ENCODE data around the gene ROGDI.

ROGDI gene, protein sequence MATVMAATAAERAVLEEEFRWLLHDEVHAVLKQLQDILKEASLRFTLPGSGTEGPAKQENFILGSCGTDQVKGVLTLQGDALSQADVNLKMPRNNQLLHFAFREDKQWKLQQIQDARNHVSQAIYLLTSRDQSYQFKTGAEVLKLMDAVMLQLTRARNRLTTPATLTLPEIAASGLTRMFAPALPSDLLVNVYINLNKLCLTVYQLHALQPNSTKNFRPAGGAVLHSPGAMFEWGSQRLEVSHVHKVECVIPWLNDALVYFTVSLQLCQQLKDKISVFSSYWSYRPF

DNA sequence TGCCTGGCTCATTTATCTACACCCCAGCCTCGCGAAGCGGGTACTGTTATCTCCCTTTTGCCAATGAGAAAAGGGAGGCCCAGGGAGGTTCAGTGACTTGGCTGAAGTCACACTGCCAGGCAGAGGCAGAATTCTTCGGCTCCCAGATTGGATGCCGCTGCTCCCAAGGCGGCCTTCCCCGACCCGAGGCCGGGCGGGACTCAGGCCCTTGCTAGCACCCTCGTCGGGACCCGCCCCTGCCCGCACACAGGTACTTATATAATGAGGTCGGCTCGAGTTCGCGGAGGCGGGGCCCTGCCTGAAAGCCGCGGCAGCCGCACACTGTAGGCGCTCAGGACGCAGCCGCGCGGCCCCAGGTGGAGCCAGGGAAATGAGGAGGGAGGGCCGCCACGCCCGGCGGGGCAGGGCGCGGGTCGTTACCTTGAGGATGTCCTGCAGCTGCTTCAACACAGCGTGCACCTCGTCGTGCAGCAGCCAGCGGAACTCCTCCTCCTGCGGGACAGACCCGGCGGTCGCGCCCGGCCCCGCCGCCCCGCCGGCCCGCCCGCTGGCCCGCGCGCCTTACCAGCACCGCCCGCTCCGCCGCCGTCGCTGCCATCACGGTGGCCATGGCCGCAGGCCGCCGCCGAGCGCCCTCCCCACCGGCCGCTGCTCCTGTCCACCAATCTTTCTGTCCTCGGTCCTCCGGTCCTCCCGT is at the start of gene ROGDI:
TSS of gene ROGDI (minus strand) at position 672 of the 697 bp plus-strand sequence. CDS start at position 610, 62 bp downstream.
- no peaks in the 10 kb centered on the region for H3K9me3 ChIP-seq (replicated peaks; ENCODE audit: insufficient read depth, low read length)
- TF ChIP-seq EZH2phosphoT487 (IDR thresholded peaks at IDR 0.05; ENCODE audit: low read length) (no peak), EZH2 (optimal IDR thresholded peaks at IDR 0.05; ENCODE audit: low read depth, low read length) (no peak)
- TF ChIP-seq, protein P1, sequence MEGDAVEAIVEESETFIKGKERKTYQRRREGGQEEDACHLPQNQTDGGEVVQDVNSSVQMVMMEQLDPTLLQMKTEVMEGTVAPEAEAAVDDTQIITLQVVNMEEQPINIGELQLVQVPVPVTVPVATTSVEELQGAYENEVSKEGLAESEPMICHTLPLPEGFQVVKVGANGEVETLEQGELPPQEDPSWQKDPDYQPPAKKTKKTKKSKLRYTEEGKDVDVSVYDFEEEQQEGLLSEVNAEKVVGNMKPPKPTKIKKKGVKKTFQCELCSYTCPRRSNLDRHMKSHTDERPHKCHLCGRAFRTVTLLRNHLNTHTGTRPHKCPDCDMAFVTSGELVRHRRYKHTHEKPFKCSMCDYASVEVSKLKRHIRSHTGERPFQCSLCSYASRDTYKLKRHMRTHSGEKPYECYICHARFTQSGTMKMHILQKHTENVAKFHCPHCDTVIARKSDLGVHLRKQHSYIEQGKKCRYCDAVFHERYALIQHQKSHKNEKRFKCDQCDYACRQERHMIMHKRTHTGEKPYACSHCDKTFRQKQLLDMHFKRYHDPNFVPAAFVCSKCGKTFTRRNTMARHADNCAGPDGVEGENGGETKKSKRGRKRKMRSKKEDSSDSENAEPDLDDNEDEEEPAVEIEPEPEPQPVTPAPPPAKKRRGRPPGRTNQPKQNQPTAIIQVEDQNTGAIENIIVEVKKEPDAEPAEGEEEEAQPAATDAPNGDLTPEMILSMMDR (IDR thresholded peaks at IDR 0.05; ENCODE audit: low read length) = no peak
- peak within 1 kb of the TSS; percentile 95 for H2AFZ ChIP-seq (ENCODE audit: low read length)
- DNase-seq = peak; percentile 93
- H3K4me2 ChIP-seq (ENCODE audit: low read depth, low read length) = peak within 1 kb of the TSS; percentile 95
- no peaks in the 10 kb centered on the region for H4K20me1 ChIP-seq (ENCODE audit: insufficient read depth, low read length)
- H3K27me3 ChIP-seq (replicated peaks; ENCODE audit: insufficient read depth, low read length) = no peaks in the 10 kb centered on the region
- peaks cover 18% of the 10 kb centered on the region for H3F3A ChIP-seq (ENCODE audit: insufficient read depth, low read length)
- peak within 1 kb of the TSS; percentile 35; the same call in 1 of the 2 replicates for H3K27ac ChIP-seq (ENCODE audit: low read length)
- H3K9ac ChIP-seq (ENCODE audit: low read length) = peak within 1 kb of the TSS; percentile 28; the same call in 1 of the 2 replicates
- H3K79me2 ChIP-seq (ENCODE audit: low read length) = no peaks in the 10 kb centered on the region
- H3K4me1 ChIP-seq (ENCODE audit: low read length) = 0 out of 2 replicates have a peak, but pooled peaks cover 3% of the 10 kb centered on the region
- no peaks in the 10 kb centered on the region for H3K9me2 ChIP-seq (replicated peaks; ENCODE audit: insufficient read depth, low read length)
- H3K36me3 ChIP-seq (replicated peaks; ENCODE audit: insufficient read depth, low read length) = no peaks in the 10 kb centered on the region
- H3K4me3 ChIP-seq (ENCODE audit: low read length) = peak within 1 kb of the TSS; percentile 72

GRCh38 chr16:4850211-4850610 is 47.8 kb upstream of the ROGDI start:
- no peaks in the 10 kb centered on the region for H3K27me3 ChIP-seq (replicated peaks; ENCODE audit: insufficient read depth, low read length)
- no peak overlapping the region for H3K27ac ChIP-seq (ENCODE audit: low read length)
- H3K9me3 ChIP-seq (replicated peaks; ENCODE audit: insufficient read depth, low read length) = no peaks in the 10 kb centered on the region
- no peak for DNase-seq
- peak overlapping the region; percentile 3; the same call in 1 of the 2 replicates for H3K4me2 ChIP-seq (ENCODE audit: low read depth, low read length)
- H3F3A ChIP-seq (ENCODE audit: insufficient read depth, low read length) = peaks cover 14% of the 10 kb centered on the region
- no peaks in the 10 kb centered on the region for H3K36me3 ChIP-seq (replicated peaks; ENCODE audit: insufficient read depth, low read length)
- peaks cover 13% of the 10 kb centered on the region; the same call in 1 of the 2 replicates for H4K20me1 ChIP-seq (ENCODE audit: insufficient read depth, low read length)
- TF ChIP-seq, protein P1 (IDR thresholded peaks at IDR 0.05; ENCODE audit: low read length) = no peak
- TF ChIP-seq EZH2phosphoT487 (IDR thresholded peaks at IDR 0.05; ENCODE audit: low read length) (no peak), EZH2 (optimal IDR thresholded peaks at IDR 0.05; ENCODE audit: low read depth, low read length) (no peak)
- H3K4me3 ChIP-seq (ENCODE audit: low read length) = no peak overlapping the region
- peaks cover 12% of the 10 kb centered on the region for H3K4me1 ChIP-seq (ENCODE audit: low read length)
- H3K79me2 ChIP-seq (ENCODE audit: low read length) = peaks cover 74% of the 10 kb centered on the region
- H3K9ac ChIP-seq (ENCODE audit: low read length) = no peak overlapping the region
- no peak overlapping the region for H2AFZ ChIP-seq (ENCODE audit: low read length)
- no peaks in the 10 kb centered on the region for H3K9me2 ChIP-seq (replicated peaks; ENCODE audit: insufficient read depth, low read length)

DNA sequence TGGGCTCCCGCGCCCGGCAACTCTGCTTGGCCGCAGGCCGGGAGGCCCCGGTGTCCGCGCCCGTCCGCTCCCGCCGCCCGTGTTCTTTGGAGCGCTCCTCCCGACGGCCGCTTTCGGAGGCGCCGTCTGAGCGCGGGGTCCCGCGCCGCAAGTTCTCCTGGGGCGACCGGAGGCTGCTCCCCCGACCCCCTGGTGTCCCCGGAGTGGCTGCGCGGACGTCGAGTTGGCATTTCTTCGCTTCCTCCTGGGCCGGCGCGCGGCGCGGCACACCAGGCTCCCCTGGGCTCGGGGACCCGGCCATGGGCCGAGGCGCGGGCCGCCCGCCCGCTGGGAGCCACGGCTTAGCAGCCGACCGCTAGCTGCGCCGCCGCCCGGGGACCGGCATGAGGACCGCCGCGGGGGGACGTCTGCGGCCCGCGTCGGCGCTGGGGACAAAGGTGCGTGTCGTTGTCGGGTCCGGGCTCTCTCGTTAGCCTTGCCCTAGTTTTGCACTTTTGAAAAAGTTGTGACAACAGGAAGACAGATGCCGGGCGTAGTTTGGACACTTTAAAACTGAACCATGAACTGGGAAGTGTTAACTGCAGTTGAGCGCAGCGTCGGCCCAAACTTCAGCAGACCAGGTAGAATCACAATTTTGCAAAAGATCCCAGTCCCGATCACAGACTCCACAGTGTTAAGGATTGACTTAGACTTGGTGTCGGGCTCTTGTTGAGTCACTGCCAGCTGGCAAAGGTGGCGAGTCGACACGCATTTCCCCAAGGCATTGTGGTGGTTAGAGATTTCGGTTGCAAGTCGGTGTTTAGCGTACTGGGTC is 45.5 kb upstream of the ROGDI start:
- Histone ChIP-seq H3K9me2 (replicated peaks; ENCODE audit: insufficient read depth, low read length) (no peaks in the 10 kb centered on the region), H3K27ac (ENCODE audit: low read length) (peak overlapping the region; percentile 75), H2AFZ (ENCODE audit: low read length) (peak overlapping the region; percentile 58), H3K9ac (ENCODE audit: low read length) (peak overlapping the region; percentile 97), H3K9me3 (replicated peaks; ENCODE audit: insufficient read depth, low read length) (no peaks in the 10 kb centered on the region), H3K4me3 (ENCODE audit: low read length) (peak overlapping the region; percentile 96), H3K36me3 (replicated peaks; ENCODE audit: insufficient read depth, low read length) (peaks cover 5% of the 10 kb centered on the region; the same call in 1 of the 2 replicates), H4K20me1 (ENCODE audit: insufficient read depth, low read length) (peaks cover 13% of the 10 kb centered on the region; the same call in 1 of the 2 replicates), H3F3A (ENCODE audit: insufficient read depth, low read length) (peaks cover 14% of the 10 kb centered on the region), H3K79me2 (ENCODE audit: low read length) (peaks cover 88% of the 10 kb centered on the region), H3K4me1 (ENCODE audit: low read length) (peaks cover 12% of the 10 kb centered on the region), H3K4me2 (ENCODE audit: low read depth, low read length) (peak overlapping the region; percentile 92), H3K27me3 (replicated peaks; ENCODE audit: insufficient read depth, low read length) (no peaks in the 10 kb centered on the region)
- DNase-seq = peak; percentile 45
- TF ChIP-seq EZH2 (optimal IDR thresholded peaks at IDR 0.05; ENCODE audit: low read depth, low read length) (no peak), EZH2phosphoT487 (IDR thresholded peaks at IDR 0.05; ENCODE audit: low read length) (no peak)
- TF ChIP-seq, protein P1 (IDR thresholded peaks at IDR 0.05; ENCODE audit: low read length) = no peak

All from MM.1S (cell line).